Tibial nerve (tissue), 4 donors: ENCODE results near the gene SERINC5.

Experiments
- CTCF ChIP-seq, 5 experiments: fragments of 200-600 bp in 3 of 5; fragments of 450-650 bp in 2 of 5; sonication (generic) in 3 of 5; IDR thresholded peaks; one replicate each; pipeline ENCODE4 v1.5.1; 2016 to 2019; ENCODE audit warnings: antibody characterized with exemption in 5 of 5, mild to moderate bottlenecking in 3 of 5, moderate library complexity in 2 of 5
- EP300 ChIP-seq, 2 donors: sonication (generic); formaldehyde crosslinking; IDR thresholded peaks; one replicate each; pipeline ENCODE4 v1.6.1; 2017; ENCODE audit warnings: antibody characterized with exemption in 2 of 2, mild to moderate bottlenecking in 1 of 2
- POLR2A ChIP-seq, 2 donors: fragments of 450-650 bp; IDR thresholded peaks; one replicate each; pipeline ENCODE4 v1.6.1; 2017; ENCODE audit warnings: antibody characterized with exemption in 2 of 2, mild to moderate bottlenecking in 2 of 2, moderate library complexity in 2 of 2

- no peak for TF ChIP-seq CTCF (IDR thresholded peaks at IDR 0.05)
- TF ChIP-seq EP300 (IDR thresholded peaks at IDR 0.05): no peak
- no peak for TF ChIP-seq POLR2A (IDR thresholded peaks at IDR 0.05)
Observed at GRCh38 chr5:80212171-80212667, 43.6 kb downstream of the SERINC5 start.
